COLO668 (cell line): Measurements from ENCODE around the gene IL1RN.
A peak's percentile ranks its signal among the peaks of the same experiment; 100 is the strongest.

Experiments used
- DNase-seq: peaks from one replicate; lab custom pipeline; 2025; ENCODE audit not compliant: unreplicated experiment; lab: John Stamatoyannopoulos, UW

Gene IL1RN

GRCh38 chr2:113149553-113150257, 22.3 kb downstream of the IL1RN start:
- DNase-seq: no peak

GRCh38 chr2:113150258-113150601, 22.8 kb downstream of the IL1RN start:
- DNase-seq: no peak

- DNase-seq: no peak
Observed at GRCh38 chr2:113155331-113155730, 27.9 kb downstream of the IL1RN start.

- no peak for DNase-seq
Observed at GRCh38 chr2:113156278-113157117, 29.1 kb downstream of the IL1RN start.

GRCh38 chr2:113157118-113157896, 29.9 kb downstream of the IL1RN start:
- DNase-seq: peak; percentile 32

GRCh38 chr2:113157897-113158753, 30.7 kb downstream of the IL1RN start:
- no peak for DNase-seq

GRCh38 chr2:113158884-113159553, 31.6 kb downstream of the IL1RN start:
- no peak for DNase-seq

GRCh38 chr2:113160248-113160647, 32.9 kb downstream of the IL1RN start:
- DNase-seq: no peak

GRCh38 chr2:113160962-113161361, 33.6 kb downstream of the IL1RN start:
- DNase-seq: no peak

- no peak for DNase-seq
Observed at GRCh38 chr2:113162173-113162572, 34.8 kb downstream of the IL1RN start.

GRCh38 chr2:113162869-113163268, 35.5 kb downstream of the IL1RN start:
- no peak for DNase-seq

GRCh38 chr2:113164215-113164929, 37.0 kb downstream of the IL1RN start:
- no peak for DNase-seq

- DNase-seq: no peak
Observed at GRCh38 chr2:113164930-113165585, 37.7 kb downstream of the IL1RN start.

GRCh38 chr2:113166187-113166645, 38.8 kb downstream of the IL1RN start:
- no peak for DNase-seq

GRCh38 chr2:113167115-113167932, 39.9 kb downstream of the IL1RN start:
- DNase-seq: peak; percentile 24

- DNase-seq: no peak
Observed at GRCh38 chr2:113167962-113168340, 40.6 kb downstream of the IL1RN start.

GRCh38 chr2:113169002-113169530, 41.7 kb downstream of the IL1RN start:
- DNase-seq: no peak

- DNase-seq: no peak
Observed at GRCh38 chr2:113169586-113169985, 42.2 kb downstream of the IL1RN start.
